Stimulated activated CD4-positive, alpha-beta T cell treated with anti-CD3 and anti-CD28 coated beads, Interleukin-4, amount 100 ng/mL, for 48 hours (primary cell): Measurements from ENCODE around the gene SLC19A2.
"Not testable (repeated sequence)": the region's sequence is repeated elsewhere in the genome, so short reads cannot be mapped to it uniquely, and the experiment has no call there.

Source experiments
- DNase-seq, 2 donors: peaks; one replicate each; pipeline ENCODE4 v3.0.0-alpha.2; 2020; ENCODE audit warnings: low read depth in 2 of 2

SLC19A2 gene

DNA sequence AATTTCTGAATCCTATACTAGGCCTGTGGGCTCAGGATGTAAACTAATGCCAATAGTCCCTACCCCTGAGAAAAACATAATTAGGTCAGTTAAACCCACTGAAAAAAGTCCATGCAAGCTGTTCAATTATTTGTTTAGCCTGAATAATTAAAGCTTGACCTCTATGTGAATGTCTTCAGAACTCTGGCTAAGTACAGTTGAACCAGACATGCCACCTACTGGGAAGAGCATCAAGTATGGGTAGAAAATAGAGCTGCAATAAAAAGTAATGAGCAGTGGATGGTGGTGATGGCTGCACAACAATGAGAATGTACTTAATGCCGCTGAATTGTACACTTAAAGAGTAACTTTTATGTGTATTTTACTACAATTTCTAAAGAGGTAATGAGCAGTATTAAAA, 23.6 kb upstream of the SLC19A2 start:
- DNase-seq, result no peak

DNA sequence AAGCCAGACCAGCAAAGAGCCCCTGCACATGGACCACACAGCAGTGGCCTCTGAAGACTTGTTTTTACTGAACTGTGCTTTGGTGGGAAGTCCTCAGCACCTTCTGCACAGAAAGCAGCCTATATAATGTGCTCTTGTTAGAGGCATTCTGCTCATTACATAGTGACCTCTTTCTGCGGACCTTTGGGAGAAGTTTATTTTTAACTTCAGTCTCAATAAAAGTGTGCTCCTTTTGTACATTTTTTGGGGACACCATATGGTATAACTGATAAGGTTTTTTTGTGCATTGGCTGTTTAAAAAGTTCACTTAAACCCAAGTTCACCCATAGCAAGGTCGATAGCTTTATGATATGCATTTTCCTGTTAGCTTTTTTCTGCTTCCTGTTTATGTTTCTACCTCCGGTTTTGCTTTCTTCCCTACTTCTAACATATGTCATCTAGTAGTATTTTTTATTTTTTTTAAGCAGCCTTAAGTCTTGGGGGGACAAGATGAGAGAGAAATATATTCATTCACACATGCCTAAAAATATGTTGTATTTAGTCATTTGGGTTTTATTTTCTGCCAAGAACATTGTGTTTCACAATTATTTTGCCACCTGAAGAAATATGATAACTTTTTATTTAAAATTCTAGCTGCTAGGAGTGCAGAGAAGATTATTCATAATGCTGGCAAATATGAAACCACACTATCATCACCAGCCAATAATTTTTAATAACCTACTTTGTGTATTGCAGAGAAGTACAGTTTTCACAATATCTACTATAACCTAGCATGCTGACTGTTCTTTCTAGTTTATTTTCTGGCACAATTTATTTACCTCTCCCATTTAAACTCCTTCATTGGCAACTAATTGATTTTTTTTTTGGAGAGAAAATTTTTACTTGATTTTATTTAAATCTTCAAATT, 22.9 kb upstream of the SLC19A2 start:
- no peak for DNase-seq

- DNase-seq, result no peak
Observed at GRCh38 chr1:169507413-169507812, 21.7 kb upstream of the SLC19A2 start.

GRCh38 chr1:169503601-169504000, 17.9 kb upstream of the SLC19A2 start:
- DNase-seq, result not testable (repeated sequence)

- no peak for DNase-seq
Observed at GRCh38 chr1:169499807-169500206, 14.1 kb upstream of the SLC19A2 start.

DNA sequence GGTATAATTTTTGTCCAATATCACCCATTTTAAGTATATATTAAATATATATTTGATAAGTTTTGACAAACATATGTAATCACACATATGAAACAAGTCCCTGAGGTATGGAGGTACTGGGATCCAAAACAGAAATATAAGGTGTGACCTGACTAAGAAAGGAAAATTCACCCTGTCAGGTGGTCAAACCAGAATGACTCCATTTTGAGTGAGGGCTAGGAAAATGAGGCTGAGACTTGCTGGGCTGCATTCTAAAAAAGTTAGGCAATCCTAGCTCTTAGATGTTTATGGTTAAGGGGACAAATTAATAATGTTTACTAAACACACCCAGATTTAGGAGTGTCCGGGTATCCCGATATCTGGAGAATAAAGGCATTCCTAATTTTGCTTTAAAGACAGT, 11.6 kb upstream of the SLC19A2 start:
- no peak for DNase-seq

DNA sequence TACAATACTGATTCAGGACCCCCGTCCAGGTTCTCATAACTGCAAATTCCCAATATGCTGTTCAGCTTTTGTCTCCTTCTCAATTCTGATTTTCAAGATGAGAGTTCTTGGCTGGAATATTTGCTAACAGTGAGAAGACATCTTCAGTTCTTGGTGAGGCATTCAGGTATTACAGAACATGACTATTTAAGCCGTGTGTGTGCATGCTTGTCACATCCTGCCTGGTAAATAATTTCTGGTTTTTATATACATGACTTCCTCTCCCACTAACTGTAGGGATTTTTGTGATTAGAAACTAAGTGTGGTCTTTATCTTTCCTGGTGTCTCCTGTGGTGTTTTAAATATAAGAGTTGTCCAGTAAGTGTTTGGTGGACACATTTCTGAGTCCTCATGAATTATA, 10.2 kb upstream of the SLC19A2 start:
- no peak for DNase-seq

- DNase-seq, result no peak
Observed at GRCh38 chr1:169495046-169495775, 9.5 kb upstream of the SLC19A2 start.

DNA sequence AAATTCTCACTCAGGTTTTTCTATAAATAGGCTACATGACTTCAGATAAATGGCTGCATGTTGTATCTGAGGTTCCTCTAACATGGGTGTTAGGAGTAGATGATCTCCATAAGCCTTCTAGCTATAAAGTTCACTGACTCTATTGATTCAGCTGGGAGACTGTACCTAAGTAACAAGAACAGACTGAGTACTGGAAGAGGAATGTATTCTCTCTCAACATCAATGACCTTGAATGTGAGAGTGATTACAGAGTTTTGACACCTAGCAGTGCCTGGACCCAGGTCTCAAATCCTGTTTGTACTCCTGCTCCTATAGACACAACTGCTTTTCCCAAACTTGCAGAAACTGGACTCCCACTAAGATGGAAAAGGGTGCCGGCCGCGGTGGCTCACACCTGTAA, 8.6 kb upstream of the SLC19A2 start:
- no peak for DNase-seq

- DNase-seq, result no peak
Observed at GRCh38 chr1:169493251-169493650, 7.5 kb upstream of the SLC19A2 start.

GRCh38 chr1:169491845-169492281, 6.1 kb upstream of the SLC19A2 start:
- peak; percentile 11 to 44 for DNase-seq

DNA sequence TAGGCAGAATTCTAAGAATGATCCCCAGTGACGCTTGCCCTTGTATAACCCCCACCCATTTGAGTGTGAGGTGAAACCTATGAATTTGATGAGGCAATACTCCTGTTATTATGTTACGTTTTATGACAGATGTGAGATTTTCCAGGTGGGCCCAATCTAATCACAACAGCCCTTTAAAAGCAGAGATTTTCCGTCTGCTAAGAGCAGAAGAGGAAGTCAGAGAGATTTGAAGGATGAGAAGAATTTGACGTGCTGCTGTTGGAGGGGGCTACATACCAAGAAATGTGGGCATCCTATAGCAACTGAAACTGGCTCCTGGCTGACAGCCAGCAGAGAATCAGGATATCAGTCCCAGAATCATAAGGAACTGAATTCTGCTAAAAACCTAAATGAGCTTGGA, 2.4 kb upstream of the SLC19A2 start:
- DNase-seq, result no peak

GRCh38 chr1:169487561-169487960, 1.8 kb upstream of the SLC19A2 start:
- DNase-seq, result no peak

DNA sequence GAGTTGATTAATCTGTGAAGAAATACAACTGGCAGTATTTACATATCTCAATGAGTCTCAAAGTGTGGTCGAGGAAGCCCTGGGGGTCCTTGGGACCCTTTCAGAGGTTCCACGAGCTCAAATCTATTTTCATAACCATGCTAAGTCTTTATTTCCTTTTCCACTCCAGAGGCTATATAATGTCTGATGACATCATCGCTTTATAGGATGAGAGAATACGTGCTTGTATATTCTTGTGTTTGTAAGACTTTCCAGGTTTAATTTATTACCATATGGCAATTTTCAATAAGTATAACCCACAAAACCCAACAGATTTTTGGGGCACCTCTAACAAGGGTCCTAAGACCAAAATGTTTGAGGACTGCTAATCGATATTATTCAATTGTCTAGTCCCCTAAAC, 1.4 kb upstream of the SLC19A2 start:
- no peak for DNase-seq

GRCh38 chr1:169486281-169487051, 722 bp upstream of the SLC19A2 start:
- DNase-seq, result no peak

DNA sequence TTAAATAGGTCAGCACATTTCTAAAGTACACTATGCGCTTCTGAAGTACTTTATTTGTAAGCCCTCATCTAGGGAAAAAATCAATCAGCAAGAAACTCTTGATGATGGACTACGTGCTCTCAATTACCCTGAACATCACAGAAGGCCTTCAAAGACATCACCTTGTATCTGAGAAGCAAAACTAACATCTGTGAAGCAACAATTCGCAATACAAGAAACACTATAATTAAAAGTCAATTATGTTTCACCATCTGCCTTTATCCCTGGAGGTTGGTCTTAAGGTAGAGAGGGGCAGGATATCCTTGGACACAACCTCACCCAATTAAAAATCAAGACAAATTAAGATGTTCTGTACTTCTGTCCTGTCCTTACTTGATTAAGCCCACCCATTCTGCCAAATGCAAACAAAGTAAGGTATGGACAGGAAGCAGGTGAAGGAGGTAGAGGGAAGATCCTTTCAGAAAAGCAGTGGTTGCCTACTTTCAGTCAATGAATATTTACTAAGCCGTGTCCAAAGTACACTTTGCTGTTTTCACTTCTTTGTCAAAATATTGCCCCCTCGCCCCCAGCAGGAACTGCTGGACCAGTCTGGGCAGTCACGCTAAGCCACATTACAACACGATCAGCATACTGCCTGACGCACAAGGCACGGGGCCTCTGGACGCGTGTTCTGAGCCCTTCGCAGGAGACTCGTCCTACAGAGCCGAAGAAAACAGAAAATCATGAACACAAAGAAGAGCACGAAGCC, 887 bp downstream of the SLC19A2 start:
- peak in 1 of 2 donors; percentile 5 for DNase-seq

- DNase-seq, result no peak
Observed at GRCh38 chr1:169484101-169484500, 1.6 kb downstream of the SLC19A2 start.

DNA sequence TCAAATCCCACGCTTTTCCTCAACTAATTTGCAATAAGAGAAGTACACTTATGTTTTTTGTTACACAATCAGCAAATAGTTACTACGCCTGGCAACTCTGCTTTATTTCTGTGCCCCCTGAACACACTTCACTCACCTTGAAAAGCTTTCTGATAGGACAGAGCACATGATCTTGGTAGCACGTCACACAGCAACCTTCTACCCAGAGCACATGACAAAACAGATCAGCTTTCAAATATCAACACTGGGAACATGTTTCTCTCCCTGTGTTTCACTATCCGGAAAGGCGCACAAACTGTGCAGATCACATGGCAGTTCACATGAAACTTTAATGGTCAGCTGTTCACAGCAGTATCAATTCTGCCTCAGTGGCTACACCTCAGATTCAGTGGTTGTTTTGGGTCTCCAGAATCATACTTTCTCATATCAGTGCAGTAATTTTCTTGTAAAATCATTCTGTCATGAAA, 2.2 kb downstream of the SLC19A2 start:
- no peak for DNase-seq

DNA sequence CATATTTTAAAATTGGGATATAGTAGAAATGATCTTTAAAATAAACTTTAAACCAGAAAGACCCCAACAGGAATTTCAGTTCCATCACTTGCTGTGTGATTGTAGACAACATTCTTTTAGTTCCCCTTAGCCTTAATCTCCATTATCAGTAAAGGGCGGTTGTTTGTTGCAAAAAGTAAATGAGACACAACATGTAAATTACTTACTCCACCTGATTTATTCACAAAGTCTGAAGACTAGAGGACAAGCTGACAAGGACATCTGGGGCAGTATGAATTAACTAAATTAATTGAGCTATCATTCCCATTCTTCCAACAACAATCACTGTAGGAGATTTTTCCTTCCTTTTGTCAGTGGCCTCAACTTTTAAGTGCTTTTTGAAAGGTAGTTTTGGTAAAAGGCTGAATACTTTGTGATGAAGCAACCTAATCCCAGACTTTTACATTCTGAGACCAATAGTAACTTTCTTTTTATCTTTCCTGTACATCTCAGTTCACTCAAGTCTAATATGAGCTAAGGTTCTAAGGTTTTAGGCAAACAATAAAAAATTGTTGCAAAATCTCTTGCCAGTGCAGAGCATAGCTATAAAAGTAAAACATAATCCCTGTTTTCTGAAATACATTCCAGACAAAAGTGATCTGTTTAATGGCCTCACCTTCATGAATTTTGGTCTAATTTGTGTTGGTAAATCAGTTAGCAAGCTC, 6.2 kb downstream of the SLC19A2 start:
- DNase-seq, result no peak

DNA sequence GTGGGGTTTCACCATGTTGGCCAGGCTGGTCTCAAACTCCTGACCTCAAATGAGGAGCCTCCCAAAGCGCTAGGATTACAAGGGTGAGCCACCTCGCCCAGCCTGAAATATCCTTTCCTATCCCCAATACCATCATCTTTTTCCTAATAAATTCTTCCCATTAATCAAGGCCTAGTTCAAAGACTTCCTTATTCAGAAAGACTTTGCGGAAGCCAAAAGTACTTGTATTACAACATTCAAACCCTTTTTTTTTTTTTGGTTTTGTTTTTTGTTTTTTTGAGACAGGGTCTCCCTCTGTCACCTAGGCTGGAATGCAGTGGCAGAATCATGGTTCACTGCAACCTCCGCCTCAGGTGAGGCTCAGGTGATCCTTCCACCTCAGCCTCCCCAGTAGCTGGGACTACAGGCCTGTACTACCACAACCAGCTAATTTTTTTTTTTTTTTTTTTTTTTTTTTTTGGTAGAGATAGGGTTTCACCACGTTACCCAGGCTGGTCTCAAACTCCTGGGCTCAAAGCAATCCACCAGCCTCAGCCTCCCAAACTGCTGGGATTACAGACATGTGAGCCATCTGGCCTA, 7.6 kb downstream of the SLC19A2 start:
- no peak for DNase-seq
